ENCODE measurements around the gene TRAF3IP1.

DNA sequence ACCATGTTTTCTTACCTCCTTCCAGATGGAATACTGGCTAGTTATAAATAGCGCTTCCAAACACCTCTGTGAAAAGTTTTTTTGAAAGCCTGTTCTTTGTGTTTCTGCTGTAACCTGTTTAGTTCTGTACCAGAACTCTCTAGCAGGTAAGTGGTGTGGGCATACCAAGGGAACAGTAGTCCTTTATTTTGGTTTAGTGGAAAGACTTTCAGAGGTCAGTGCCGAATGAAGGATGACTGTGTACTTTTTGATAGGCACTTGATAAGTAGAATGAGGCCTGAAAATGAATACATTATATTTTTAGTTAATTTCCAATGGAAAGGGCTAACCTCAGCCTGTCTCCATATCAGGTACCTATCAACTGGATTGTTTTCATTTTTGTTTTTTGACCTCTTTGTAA is 78.8 kb downstream of the TRAF3IP1 start:
- no peak for TF ChIP-seq POLR2A (IDR thresholded peaks at IDR 0.05)
- TF ChIP-seq EP300 (IDR thresholded peaks at IDR 0.05; ENCODE audit: low read depth) = no peak
- TF ChIP-seq CTCF (IDR thresholded peaks at IDR 0.05) = no peak
- no peak for TF ChIP-seq POLR2AphosphoS5 (IDR thresholded peaks at IDR 0.05)
